HCT116 (cell line): ENCODE measurements around the gene UNKL. TPM values are rescaled to one million over a fixed set of nuclear protein-coding genes. Genes with fewer than 3 reads are reported as not detected.

ENCODE experiments used
- ATAC-seq: fragments of 200-7000 bp; cut with Tn5 transposase; 2 replicates; pipeline ENCODE4 v1.9.1; 2020; ENCODE audit warnings: mild to moderate bottlenecking, moderate library complexity
- BruUV-seq: library from RNA; stranded (reverse); fragments of 400-500 nt; replicated peaks from 2 replicates; lab custom pipeline; 2021; lab: Mats Ljungman, UMichigan
- CTCF ChIA-PET: fragments of 300-600 bp; sonication (Branson Sonifier 250); formaldehyde crosslinking; loops from one replicate; lab custom pipeline; 2021; ENCODE audit warnings: antibody characterized with exemption; lab: Charles Lee
- POLR2A ChIA-PET: fragments of 300-600, 350-600 bp; sonication (Branson Sonifier 250); formaldehyde crosslinking; loops from one replicate; lab custom pipeline; 2021; ENCODE audit warnings: antibody characterized with exemption; lab: Charles Lee
- RAD21 ChIA-PET, 2 experiments: fragments of 300-600 bp; sonication (Branson Sonifier 250); formaldehyde crosslinking; loops; one replicate each; lab custom pipeline; 2023; ENCODE audit warnings: low total read pairs in 2 of 2; ENCODE audit not compliant: uncharacterized antibody in 2 of 2, unreplicated experiment in 2 of 2, low non-redundant PET in 1 of 2; lab: Charles Lee
- DNase-seq: peaks from one replicate; pipeline ENCODE4 v3.0.0-alpha.2; 2010; ENCODE audit warnings: low read depth, low spot score
- H2AFZ ChIP-seq: fragments of 200-600 bp; shearing (Covaris generic), sonication (generic); 2 replicates; pipeline ENCODE4 v1.6.1; 2017; ENCODE audit warnings: low read depth, mixed run types, mixed read lengths, antibody characterized with exemption, low read length; ENCODE audit not compliant: poor library complexity, severe bottlenecking
- H3K27ac ChIP-seq: 2 replicates; pipeline ENCODE4 v1.5.1; 2012; ENCODE audit warnings: low read depth, low read length
- H3K27me3 ChIP-seq: fragments of 200-600 bp; sonication (generic); 2 replicates; pipeline ENCODE4 v1.6.1; 2016; ENCODE audit warnings: mixed run types, low read length, mixed read lengths; ENCODE audit not compliant: insufficient read depth
- H3K36me3 ChIP-seq, 2 experiments: fragments of 200-500 bp in 1 of 2; fragments of 200-600 bp in 1 of 2; sonication (Bioruptor generic) in 1 of 2; sonication (generic) in 1 of 2; 2 replicates each; pipeline versions ENCODE4 v1.5.1 to v1.6.1; 2014 to 2016; ENCODE audit warnings: low read length in 2 of 2, inconsistent platforms in 1 of 2, mixed read lengths in 1 of 2, mixed run types in 1 of 2; ENCODE audit not compliant: insufficient read depth in 2 of 2, control insufficient read depth in 1 of 2
- H3K4me1 ChIP-seq, 2 experiments: fragments of 200-600 bp in 1 of 2; sonication (generic) in 1 of 2; 2 replicates each; pipeline versions ENCODE4 v1.5.1 to v1.6.1; 2012 to 2017; ENCODE audit warnings: low read length in 2 of 2, inconsistent platforms in 1 of 2, mild to moderate bottlenecking in 1 of 2, mixed read lengths in 1 of 2, mixed run types in 1 of 2, moderate library complexity in 1 of 2; ENCODE audit not compliant: insufficient read depth in 2 of 2, control insufficient read depth in 1 of 2
- H3K4me2 ChIP-seq: fragments of 200-600 bp; sonication (generic); 2 replicates; pipeline ENCODE4 v1.6.1; 2017; ENCODE audit warnings: mixed run types, low read length, mixed read lengths
- H3K4me3 ChIP-seq, 2 experiments: fragments of 200-600 bp in 1 of 2; sonication (generic) in 1 of 2; replicated peaks in 1 of 2; 2 replicates each; pipeline ENCODE4 v1.5.1; 2011 to 2016; ENCODE audit warnings: low read length in 2 of 2, control low read depth in 1 of 2, low read depth in 1 of 2, mild to moderate bottlenecking in 1 of 2, mixed read lengths in 1 of 2, mixed run types in 1 of 2
- H3K79me2 ChIP-seq: fragments of 200-600 bp; sonication (generic); 2 replicates; pipeline ENCODE4 v1.6.1; 2017; ENCODE audit warnings: mild to moderate bottlenecking, mixed run types, low read length, moderate library complexity, mixed read lengths; ENCODE audit not compliant: insufficient read depth
- H3K9ac ChIP-seq: fragments of 200-600 bp; sonication (generic); 2 replicates; pipeline ENCODE4 v1.6.1; 2016; ENCODE audit warnings: low read length, mixed read lengths
- H3K9me2 ChIP-seq: fragments of 200-600 bp; sonication (generic), shearing (Covaris generic); 2 replicates; pipeline ENCODE4 v1.6.1; 2017; ENCODE audit warnings: mixed run types, mild to moderate bottlenecking, moderate library complexity; ENCODE audit not compliant: insufficient read depth
- H3K9me3 ChIP-seq, 2 experiments: fragments of 200-500 bp in 1 of 2; fragments of 200-600 bp in 1 of 2; sonication (Bioruptor generic) in 1 of 2; sonication (generic) in 1 of 2; 2 replicates each; pipeline ENCODE4 v1.6.1; 2014 to 2017; ENCODE audit warnings: low read length in 2 of 2, mixed read lengths in 2 of 2, inconsistent platforms in 1 of 2, low read depth in 1 of 2, mild to moderate bottlenecking in 1 of 2, mixed run types in 1 of 2, moderate library complexity in 1 of 2; ENCODE audit not compliant: control insufficient read depth in 1 of 2, insufficient read depth in 1 of 2
- H4K20me1 ChIP-seq: fragments of 200-600 bp; sonication (generic), shearing (Covaris generic); 2 replicates; pipeline ENCODE4 v1.6.1; 2017; ENCODE audit warnings: mixed run types, mild to moderate bottlenecking, moderate library complexity; ENCODE audit not compliant: insufficient read depth
- EGR1 ChIP-seq: IDR thresholded peaks from 2 replicates; pipeline ENCODE4 v1.6.1; 2012; ENCODE audit warnings: low read depth
- RAD21 ChIP-seq: IDR thresholded peaks from 2 replicates; pipeline ENCODE4 v1.6.1; 2012; ENCODE audit warnings: low read depth, mild to moderate bottlenecking
- ZBTB33 ChIP-seq: IDR thresholded peaks from 2 replicates; pipeline ENCODE4 v1.6.1; 2011; ENCODE audit warnings: mild to moderate bottlenecking, low read length, moderate library complexity; ENCODE audit not compliant: insufficient replicate concordance; ENCODE audit errors: extremely low read depth
- intact Hi-C: fragments of 100-400 bp; cut with micrococcal nuclease; formaldehyde crosslinking; loops from 2 replicates; pipeline ENCODE4 v1.10.0; 2022
- total RNA-seq: library from RNA; stranded (reverse); gene quantifications from one replicate; pipeline ENCODE4 v1.2.1, GENCODE V29; 2021; ENCODE audit not compliant: unreplicated experiment
- TF ChIP-seq, protein P1 (sequence below), 3 experiments: fragments of 200-600 bp in 1 of 3; sonication (generic) in 1 of 3; IDR thresholded peaks in 2 of 3; conservative IDR thresholded peaks in 1 of 3; 2 replicates each; pipeline ENCODE4 v1.5.1; 2012 to 2017; ENCODE audit warnings: low read depth in 2 of 3, low read length in 2 of 3, antibody characterized with exemption in 1 of 3, borderline replicate concordance in 1 of 3, control low read depth in 1 of 3, mild to moderate bottlenecking in 1 of 3, mixed read lengths in 1 of 3, mixed run types in 1 of 3, moderate library complexity in 1 of 3; ENCODE audit not compliant: insufficient read depth in 1 of 3

The UNKL gene
- total RNA-seq, 1 experiment from 2014 or later, result 24.9 TPM

GRCh38 chr16:1338855-1339675 lies 75.4 kb downstream of the UNKL start:
- ATAC-seq (no peak), DNase-seq (no peak)
- Histone ChIP-seq H3K36me3 (no peaks in the 10 kb centered on the region), H3K4me1 (peaks cover 9 to 26% of the 10 kb centered on the region in 2 experiments), H2AFZ (no peak overlapping the region), H4K20me1 (no peaks in the 10 kb centered on the region), H3K27ac (no peak overlapping the region), H3K9ac (no peak overlapping the region)
- ChIA-PET CTCF (interaction anchor here (0.6 kb wide), 1 partner anchor 82 kb away, joined by 3 read pairs; the partner anchor contains the start of gene UQCC4), RAD21 (no interaction called here)
- intact Hi-C loops, result no loop called here
- no peak for TF ChIP-seq ZBTB33
- TF ChIP-seq EGR1, result no peak
- TF ChIP-seq, all 23 proteins: peak for 0
- Histone ChIP-seq H3K79me2 (no peaks in the 10 kb centered on the region), H3K4me3 (no peak overlapping the region), H3K9me2 (no peaks in the 10 kb centered on the region), H3K9me3 (no peaks in the 10 kb centered on the region), H3K4me2 (no peak overlapping the region), H3K27me3 (no peaks in the 10 kb centered on the region)
- BruUV-seq, result no TSS peak
- POLR2A ChIA-PET, result no interaction called here

DNA sequence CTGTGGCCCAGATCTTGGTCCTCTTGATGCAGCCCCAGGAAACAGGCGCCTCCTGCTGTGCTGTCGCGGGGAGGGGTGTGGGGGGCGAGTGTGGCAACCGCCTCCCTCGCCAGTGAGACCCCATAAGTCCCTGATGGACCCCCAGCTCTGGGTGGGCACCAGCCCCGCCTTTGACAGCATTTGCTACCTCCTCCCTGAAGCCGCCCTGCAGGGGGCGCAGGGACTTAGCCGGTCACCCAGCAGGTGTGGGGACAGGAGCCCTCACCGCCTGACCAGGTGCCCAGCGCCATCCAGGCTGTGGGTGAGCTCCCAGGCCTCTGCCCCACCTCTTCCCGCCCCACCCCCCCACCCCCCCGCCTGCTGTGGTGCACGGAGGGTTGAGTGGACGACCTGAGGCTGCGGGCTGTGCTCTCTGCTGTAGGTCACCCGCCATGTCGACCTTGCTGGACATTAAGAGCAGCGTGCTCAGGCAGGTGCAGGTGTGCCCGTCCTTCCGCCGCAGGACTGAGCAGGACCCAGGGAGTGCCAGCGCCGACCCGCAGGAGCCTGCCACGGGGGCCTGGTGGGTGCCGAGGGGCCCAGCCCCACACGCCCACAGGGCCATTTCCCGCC lies 76.3 kb downstream of the UNKL start:
- H3K79me2 ChIP-seq, result no peaks in the 10 kb centered on the region
- H3K4me2 ChIP-seq, result no peak overlapping the region
- H3K9me2 ChIP-seq, result no peaks in the 10 kb centered on the region
- H3K4me1 ChIP-seq, result peaks cover 6 to 27% of the 10 kb centered on the region in 2 experiments
- CTCF ChIA-PET, result interaction anchor here (0.6 kb wide), 1 partner anchor 82 kb away, joined by 3 read pairs; the partner anchor contains the start of gene UQCC4
- intact Hi-C loops, result no loop called here
- DNase-seq, result no peak
- H4K20me1 ChIP-seq, result no peaks in the 10 kb centered on the region
- BruUV-seq, result no TSS peak
- H3K9me3 ChIP-seq, result no peaks in the 10 kb centered on the region
- RAD21 ChIA-PET, result no interaction called here
- no peak overlapping the region for H2AFZ ChIP-seq
- POLR2A ChIA-PET, result no interaction called here
- no peak for TF ChIP-seq RAD21
- TF ChIP-seq, protein P1, sequence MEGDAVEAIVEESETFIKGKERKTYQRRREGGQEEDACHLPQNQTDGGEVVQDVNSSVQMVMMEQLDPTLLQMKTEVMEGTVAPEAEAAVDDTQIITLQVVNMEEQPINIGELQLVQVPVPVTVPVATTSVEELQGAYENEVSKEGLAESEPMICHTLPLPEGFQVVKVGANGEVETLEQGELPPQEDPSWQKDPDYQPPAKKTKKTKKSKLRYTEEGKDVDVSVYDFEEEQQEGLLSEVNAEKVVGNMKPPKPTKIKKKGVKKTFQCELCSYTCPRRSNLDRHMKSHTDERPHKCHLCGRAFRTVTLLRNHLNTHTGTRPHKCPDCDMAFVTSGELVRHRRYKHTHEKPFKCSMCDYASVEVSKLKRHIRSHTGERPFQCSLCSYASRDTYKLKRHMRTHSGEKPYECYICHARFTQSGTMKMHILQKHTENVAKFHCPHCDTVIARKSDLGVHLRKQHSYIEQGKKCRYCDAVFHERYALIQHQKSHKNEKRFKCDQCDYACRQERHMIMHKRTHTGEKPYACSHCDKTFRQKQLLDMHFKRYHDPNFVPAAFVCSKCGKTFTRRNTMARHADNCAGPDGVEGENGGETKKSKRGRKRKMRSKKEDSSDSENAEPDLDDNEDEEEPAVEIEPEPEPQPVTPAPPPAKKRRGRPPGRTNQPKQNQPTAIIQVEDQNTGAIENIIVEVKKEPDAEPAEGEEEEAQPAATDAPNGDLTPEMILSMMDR (IDR thresholded peaks at IDR 0.05 in 2 of 3, conservative IDR thresholded peaks at IDR 0.05 in 1 of 3; ENCODE audit: borderline replicate concordance in 1 of 3, insufficient read depth in 1 of 3, low read depth in 2 of 3, low read length in 2 of 3), result peak in 2 of 3 experiments; percentile 54 to 73; a peak in 4 of 6 replicates
- TF ChIP-seq, all 23 proteins: peak for 1
- H3K27me3 ChIP-seq, result no peaks in the 10 kb centered on the region
- ATAC-seq, result no peak
- no peak overlapping the region for H3K4me3 ChIP-seq
- no peaks in the 10 kb centered on the region for H3K36me3 ChIP-seq
- no peak overlapping the region for H3K27ac ChIP-seq
- H3K9ac ChIP-seq, result no peak overlapping the region
